Neural cell (in vitro differentiated cells): ENCODE results near the gene DSCAML1. TPM values are rescaled to one million over a fixed set of nuclear protein-coding genes. Genes with fewer than 3 reads are reported as not detected.

ENCODE experiments used
- H2AFZ ChIP-seq: fragments of 200-600, 300-800 bp; sonication (generic), shearing (Covaris generic); 2 replicates; pipeline ENCODE4 v1.6.0; 2014; ENCODE audit warnings: low read depth, mild to moderate bottlenecking, antibody characterized with exemption, low read length, moderate library complexity
- H3F3A ChIP-seq: fragments of 200-600 bp; shearing (Covaris generic); 2 replicates; pipeline ENCODE4 v1.6.1; 2016; ENCODE audit warnings: mild to moderate bottlenecking, moderate library complexity, mixed read lengths, antibody characterized with exemption, low read length; ENCODE audit not compliant: insufficient read depth, poor library complexity, severe bottlenecking
- H3K27ac ChIP-seq: fragments of 200-600, 300-800 bp; sonication (generic), shearing (Covaris generic); 2 replicates; pipeline ENCODE4 v1.5.1; 2014; ENCODE audit warnings: mild to moderate bottlenecking, low read length, moderate library complexity
- H3K27me3 ChIP-seq: fragments of 300-800, 200-600 bp; sonication (generic), shearing (Covaris generic); 2 replicates; pipeline ENCODE4 v1.6.0; 2014; ENCODE audit warnings: mild to moderate bottlenecking, low read depth, low read length, moderate library complexity; ENCODE audit not compliant: insufficient read depth
- H3K36me3 ChIP-seq: fragments of 300-800, 200-600 bp; sonication (generic), shearing (Covaris generic); 2 replicates; pipeline ENCODE4 v1.5.1; 2014; ENCODE audit warnings: mild to moderate bottlenecking, antibody characterized with exemption, low read length, moderate library complexity; ENCODE audit not compliant: insufficient read depth
- H3K4me2 ChIP-seq: fragments of 300-800, 200-600 bp; sonication (generic), shearing (Covaris generic); 2 replicates; pipeline ENCODE4 v1.6.0; 2014; ENCODE audit warnings: mild to moderate bottlenecking, low read length
- H3K4me3 ChIP-seq: fragments of 300-800, 200-600 bp; sonication (generic), shearing (Covaris generic); 2 replicates; pipeline ENCODE4 v1.5.1; 2014; ENCODE audit warnings: mild to moderate bottlenecking, low read length, moderate library complexity
- H3K79me2 ChIP-seq: fragments of 200-600 bp; shearing (Covaris generic); replicated peaks from 2 replicates; pipeline ENCODE4 v1.6.0; 2014; ENCODE audit warnings: mild to moderate bottlenecking, low read length, moderate library complexity; ENCODE audit not compliant: insufficient read depth
- H3K9ac ChIP-seq: fragments of 300-800, 200-600 bp; sonication (generic), shearing (Covaris generic); 2 replicates; pipeline ENCODE4 v1.6.1; 2016; ENCODE audit warnings: mild to moderate bottlenecking, low read length, mixed read lengths
- H3K9me2 ChIP-seq: fragments of 200-600 bp; shearing (Covaris generic); 2 replicates; pipeline ENCODE4 v1.6.1; 2016; ENCODE audit warnings: mild to moderate bottlenecking, low read length, mixed read lengths; ENCODE audit not compliant: insufficient read depth
- H3K9me3 ChIP-seq: fragments of 200-600, 300-800 bp; sonication (generic), shearing (Covaris generic); 2 replicates; pipeline ENCODE4 v1.6.1; 2016; ENCODE audit warnings: mild to moderate bottlenecking, mixed run types, low read length, moderate library complexity, mixed read lengths
- H4K20me1 ChIP-seq: fragments of 200-600 bp; shearing (Covaris generic); 2 replicates; pipeline ENCODE4 v1.6.1; 2016; ENCODE audit warnings: mild to moderate bottlenecking, mixed run types; ENCODE audit not compliant: insufficient read depth
- EP300 ChIP-seq: fragments of 450-650 bp; conservative IDR thresholded peaks from 2 replicates; pipeline ENCODE4 v1.6.1; 2014; ENCODE audit warnings: antibody characterized with exemption, mild to moderate bottlenecking, moderate library complexity; ENCODE audit not compliant: poor library complexity, severe bottlenecking
- EZH2 ChIP-seq: fragments of 200-600, 300-800 bp; shearing (Covaris generic), sonication (generic); IDR thresholded peaks from 2 replicates; pipeline ENCODE4 v1.6.1; 2014; ENCODE audit warnings: antibody characterized with exemption, low read length, borderline replicate concordance, mild to moderate bottlenecking; ENCODE audit not compliant: insufficient read depth, poor library complexity, severe bottlenecking
- MXI1 ChIP-seq: fragments of 450-650 bp; conservative IDR thresholded peaks from 2 replicates; pipeline ENCODE4 v1.6.1; 2014; ENCODE audit warnings: antibody characterized with exemption, mild to moderate bottlenecking; ENCODE audit not compliant: poor library complexity, severe bottlenecking
- POLR2AphosphoS5 ChIP-seq: IDR thresholded peaks from 2 replicates; pipeline ENCODE4 v1.6.1; 2012
- RAD21 ChIP-seq: fragments of 450-650 bp; conservative IDR thresholded peaks from 2 replicates; pipeline ENCODE4 v1.6.1; 2014; ENCODE audit warnings: antibody characterized with exemption, mild to moderate bottlenecking, moderate library complexity
- SMC3 ChIP-seq: fragments of 450-650 bp; conservative IDR thresholded peaks from 2 replicates; pipeline ENCODE4 v1.6.1; 2014; ENCODE audit warnings: antibody characterized with exemption, mild to moderate bottlenecking, moderate library complexity; ENCODE audit not compliant: poor library complexity
- TAF1 ChIP-seq: IDR thresholded peaks from 2 replicates; pipeline ENCODE4 v1.6.1; 2012; ENCODE audit warnings: low read depth
- polyA plus RNA-seq: library from polyadenylated mRNA; depleted of rRNA; stranded (reverse); fragments of >200 nt; gene quantifications from 2 replicates; pipeline ENCODE4 v1.2.3, GENCODE V29; 2014
- TF ChIP-seq, protein P1 (sequence below): IDR thresholded peaks from 2 replicates; pipeline ENCODE4 v1.6.1; 2012; ENCODE audit warnings: borderline replicate concordance
- TF ChIP-seq, protein P2 (sequence below): fragments of 450-650 bp; IDR thresholded peaks from 2 replicates; pipeline ENCODE4 v1.5.1; 2014; ENCODE audit warnings: antibody characterized with exemption, mild to moderate bottlenecking, moderate library complexity; ENCODE audit not compliant: poor library complexity, severe bottlenecking

Gene DSCAML1
- polyA plus RNA-seq, 1 donor from 2014 or later = 1.3 TPM

DNA sequence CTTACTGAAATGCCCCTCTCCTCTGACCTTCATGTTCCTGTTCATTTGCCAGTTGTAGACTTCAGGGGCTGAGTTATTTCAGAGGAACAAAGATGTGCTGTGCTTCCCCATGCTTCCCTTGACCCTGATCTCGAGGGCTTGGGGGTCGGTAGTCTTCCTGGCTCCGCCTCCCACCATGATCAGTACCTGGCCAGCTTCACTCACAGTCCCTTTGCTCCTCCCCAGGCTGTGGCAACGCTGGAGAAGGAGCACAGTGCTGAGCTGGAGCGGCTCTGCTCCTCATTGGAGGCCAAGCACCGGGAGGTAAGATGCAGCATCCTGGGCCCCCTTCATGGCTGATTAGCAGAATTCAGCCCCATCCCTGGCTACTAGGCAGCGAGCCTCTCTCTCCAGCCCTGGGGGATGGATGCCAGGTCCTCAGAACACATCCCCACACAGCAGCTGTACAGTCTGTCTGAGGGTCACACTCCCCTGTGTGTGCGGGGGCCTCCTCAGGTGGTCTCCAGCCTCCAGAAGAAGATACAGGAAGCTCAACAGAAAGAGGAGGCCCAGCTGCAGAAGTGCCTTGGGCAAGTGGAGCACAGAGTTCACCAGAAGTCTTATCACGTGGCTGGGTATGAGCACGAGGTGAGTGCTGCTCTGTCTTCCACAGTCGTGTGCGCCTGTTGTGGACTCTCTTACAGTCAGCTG lies 404.9 kb downstream of the DSCAML1 start:
- TF ChIP-seq TAF1 = no peak
- no peak for TF ChIP-seq EZH2
- TF ChIP-seq MXI1 = no peak
- TF ChIP-seq, protein P1, sequence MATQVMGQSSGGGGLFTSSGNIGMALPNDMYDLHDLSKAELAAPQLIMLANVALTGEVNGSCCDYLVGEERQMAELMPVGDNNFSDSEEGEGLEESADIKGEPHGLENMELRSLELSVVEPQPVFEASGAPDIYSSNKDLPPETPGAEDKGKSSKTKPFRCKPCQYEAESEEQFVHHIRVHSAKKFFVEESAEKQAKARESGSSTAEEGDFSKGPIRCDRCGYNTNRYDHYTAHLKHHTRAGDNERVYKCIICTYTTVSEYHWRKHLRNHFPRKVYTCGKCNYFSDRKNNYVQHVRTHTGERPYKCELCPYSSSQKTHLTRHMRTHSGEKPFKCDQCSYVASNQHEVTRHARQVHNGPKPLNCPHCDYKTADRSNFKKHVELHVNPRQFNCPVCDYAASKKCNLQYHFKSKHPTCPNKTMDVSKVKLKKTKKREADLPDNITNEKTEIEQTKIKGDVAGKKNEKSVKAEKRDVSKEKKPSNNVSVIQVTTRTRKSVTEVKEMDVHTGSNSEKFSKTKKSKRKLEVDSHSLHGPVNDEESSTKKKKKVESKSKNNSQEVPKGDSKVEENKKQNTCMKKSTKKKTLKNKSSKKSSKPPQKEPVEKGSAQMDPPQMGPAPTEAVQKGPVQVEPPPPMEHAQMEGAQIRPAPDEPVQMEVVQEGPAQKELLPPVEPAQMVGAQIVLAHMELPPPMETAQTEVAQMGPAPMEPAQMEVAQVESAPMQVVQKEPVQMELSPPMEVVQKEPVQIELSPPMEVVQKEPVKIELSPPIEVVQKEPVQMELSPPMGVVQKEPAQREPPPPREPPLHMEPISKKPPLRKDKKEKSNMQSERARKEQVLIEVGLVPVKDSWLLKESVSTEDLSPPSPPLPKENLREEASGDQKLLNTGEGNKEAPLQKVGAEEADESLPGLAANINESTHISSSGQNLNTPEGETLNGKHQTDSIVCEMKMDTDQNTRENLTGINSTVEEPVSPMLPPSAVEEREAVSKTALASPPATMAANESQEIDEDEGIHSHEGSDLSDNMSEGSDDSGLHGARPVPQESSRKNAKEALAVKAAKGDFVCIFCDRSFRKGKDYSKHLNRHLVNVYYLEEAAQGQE = no peak
- no peak for TF ChIP-seq RAD21
- TF ChIP-seq, protein P2, sequence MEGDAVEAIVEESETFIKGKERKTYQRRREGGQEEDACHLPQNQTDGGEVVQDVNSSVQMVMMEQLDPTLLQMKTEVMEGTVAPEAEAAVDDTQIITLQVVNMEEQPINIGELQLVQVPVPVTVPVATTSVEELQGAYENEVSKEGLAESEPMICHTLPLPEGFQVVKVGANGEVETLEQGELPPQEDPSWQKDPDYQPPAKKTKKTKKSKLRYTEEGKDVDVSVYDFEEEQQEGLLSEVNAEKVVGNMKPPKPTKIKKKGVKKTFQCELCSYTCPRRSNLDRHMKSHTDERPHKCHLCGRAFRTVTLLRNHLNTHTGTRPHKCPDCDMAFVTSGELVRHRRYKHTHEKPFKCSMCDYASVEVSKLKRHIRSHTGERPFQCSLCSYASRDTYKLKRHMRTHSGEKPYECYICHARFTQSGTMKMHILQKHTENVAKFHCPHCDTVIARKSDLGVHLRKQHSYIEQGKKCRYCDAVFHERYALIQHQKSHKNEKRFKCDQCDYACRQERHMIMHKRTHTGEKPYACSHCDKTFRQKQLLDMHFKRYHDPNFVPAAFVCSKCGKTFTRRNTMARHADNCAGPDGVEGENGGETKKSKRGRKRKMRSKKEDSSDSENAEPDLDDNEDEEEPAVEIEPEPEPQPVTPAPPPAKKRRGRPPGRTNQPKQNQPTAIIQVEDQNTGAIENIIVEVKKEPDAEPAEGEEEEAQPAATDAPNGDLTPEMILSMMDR = no peak
- no peak for TF ChIP-seq SMC3
- no peak for TF ChIP-seq POLR2AphosphoS5
- no peak for TF ChIP-seq EP300
- Histone ChIP-seq H3K27me3 (no peaks in the 10 kb centered on the region), H3K9ac (no peak overlapping the region), H3K79me2 (no peaks in the 10 kb centered on the region), H3K4me3 (no peak overlapping the region), H3K36me3 (peaks cover 4% of the 10 kb centered on the region), H3K4me2 (no peak overlapping the region), H3K27ac (no peak overlapping the region), H3F3A (no peaks in the 10 kb centered on the region), H3K9me2 (no peaks in the 10 kb centered on the region), H2AFZ (no peak overlapping the region), H4K20me1 (no peaks in the 10 kb centered on the region), H3K9me3 (no peaks in the 10 kb centered on the region)

DNA sequence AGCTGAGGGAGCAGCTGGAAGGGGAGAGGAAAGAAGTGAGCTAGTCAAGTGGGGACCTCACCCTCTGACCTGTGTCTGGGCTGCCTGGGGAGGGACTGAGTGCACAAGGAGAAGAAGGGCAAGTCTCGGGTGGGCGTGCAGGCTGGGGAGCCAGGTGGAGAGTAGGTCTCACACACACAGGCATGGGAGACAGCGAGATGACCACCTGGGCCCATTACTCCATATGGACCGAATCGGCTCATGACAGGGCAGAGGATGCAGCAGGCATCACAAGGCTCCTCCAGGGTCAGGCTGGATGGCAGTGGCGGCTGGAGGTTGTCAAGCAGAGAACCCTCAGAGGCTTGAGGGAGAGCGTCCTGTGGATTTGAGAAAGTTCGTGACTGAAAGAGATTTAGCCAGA lies 405.8 kb downstream of the DSCAML1 start:
- Histone ChIP-seq H4K20me1 (no peaks in the 10 kb centered on the region), H3K36me3 (no peaks in the 10 kb centered on the region), H3K9me3 (no peaks in the 10 kb centered on the region), H3K9ac (no peak overlapping the region), H3K27ac (no peak overlapping the region), H3K4me2 (no peak overlapping the region), H3K79me2 (no peaks in the 10 kb centered on the region), H3F3A (no peaks in the 10 kb centered on the region), H3K27me3 (no peaks in the 10 kb centered on the region), H2AFZ (no peak overlapping the region), H3K4me3 (no peak overlapping the region), H3K9me2 (no peaks in the 10 kb centered on the region)
- TF ChIP-seq MXI1 (no peak), TAF1 (no peak), RAD21 (no peak), EP300 (no peak)
